HG03025 (cell line): ENCODE data around the gene CIDEC.
"Not testable (repeated sequence)": the region's sequence is repeated elsewhere in the genome, so short reads cannot be mapped to it uniquely, and the experiment has no call there.

Experiments
- ATAC-seq: cut with Tn5 transposase; IDR thresholded peaks from one replicate; pipeline ENCODE4 v1.9.1; 2021; ENCODE audit warnings: mild to moderate bottlenecking, moderate library complexity; ENCODE audit not compliant: unreplicated experiment, low FRiP score

The CIDEC gene

GRCh38 chr3:9851383-9851782 is 28.7 kb downstream of the CIDEC start:
- not testable (repeated sequence) for ATAC-seq

GRCh38 chr3:9848860-9849259 is 31.2 kb downstream of the CIDEC start:
- ATAC-seq = not testable (repeated sequence)

GRCh38 chr3:9847870-9848269 is 32.2 kb downstream of the CIDEC start:
- ATAC-seq = not testable (repeated sequence)

DNA sequence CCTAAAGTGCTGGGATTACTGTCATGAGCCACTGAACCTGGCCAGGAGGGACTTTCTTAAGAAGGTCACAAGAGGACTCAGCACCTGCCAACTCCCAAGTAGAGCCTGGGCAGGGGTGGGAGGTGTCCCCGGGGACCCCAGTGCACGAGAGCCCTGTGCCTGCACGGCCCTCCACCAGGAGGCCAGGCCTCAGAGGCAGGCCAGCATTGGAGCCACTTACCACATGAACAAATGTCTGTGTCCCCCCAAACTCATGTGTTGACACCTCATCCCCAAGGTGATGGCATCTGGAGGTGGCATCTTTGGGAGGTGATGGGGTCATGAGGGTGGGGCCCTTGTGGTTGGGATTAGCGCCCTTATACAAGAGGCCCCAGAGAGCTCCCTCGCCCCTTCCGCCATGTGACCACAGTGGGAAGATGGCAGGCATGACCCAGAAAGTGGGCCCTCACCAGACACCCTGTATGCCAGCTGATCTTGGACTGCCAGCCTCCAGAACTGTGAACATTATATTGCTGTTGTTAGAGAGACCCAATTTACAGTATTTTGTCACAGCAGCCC is 33.0 kb downstream of the CIDEC start:
- ATAC-seq = no peak

DNA sequence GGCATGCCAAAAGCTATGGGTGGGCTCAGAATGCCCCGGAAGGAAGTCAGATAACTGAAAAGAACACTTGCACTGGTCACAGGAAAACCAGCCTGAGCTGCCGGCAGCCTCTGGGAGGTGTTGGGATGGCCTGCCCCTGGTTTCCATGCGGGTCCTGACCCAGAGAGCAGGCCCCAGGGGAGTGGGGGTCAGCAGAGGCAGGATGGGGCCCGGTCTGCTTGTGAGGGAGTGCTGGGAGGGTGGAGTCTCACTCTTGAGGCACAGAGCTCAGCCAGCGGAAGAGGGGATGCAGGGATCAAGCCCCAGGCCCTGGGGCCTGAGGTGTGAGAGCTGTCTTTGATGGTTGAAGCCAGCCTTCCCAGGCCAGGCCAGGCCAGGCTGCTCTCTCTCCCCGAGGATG is 33.8 kb downstream of the CIDEC start:
- ATAC-seq = no peak

DNA sequence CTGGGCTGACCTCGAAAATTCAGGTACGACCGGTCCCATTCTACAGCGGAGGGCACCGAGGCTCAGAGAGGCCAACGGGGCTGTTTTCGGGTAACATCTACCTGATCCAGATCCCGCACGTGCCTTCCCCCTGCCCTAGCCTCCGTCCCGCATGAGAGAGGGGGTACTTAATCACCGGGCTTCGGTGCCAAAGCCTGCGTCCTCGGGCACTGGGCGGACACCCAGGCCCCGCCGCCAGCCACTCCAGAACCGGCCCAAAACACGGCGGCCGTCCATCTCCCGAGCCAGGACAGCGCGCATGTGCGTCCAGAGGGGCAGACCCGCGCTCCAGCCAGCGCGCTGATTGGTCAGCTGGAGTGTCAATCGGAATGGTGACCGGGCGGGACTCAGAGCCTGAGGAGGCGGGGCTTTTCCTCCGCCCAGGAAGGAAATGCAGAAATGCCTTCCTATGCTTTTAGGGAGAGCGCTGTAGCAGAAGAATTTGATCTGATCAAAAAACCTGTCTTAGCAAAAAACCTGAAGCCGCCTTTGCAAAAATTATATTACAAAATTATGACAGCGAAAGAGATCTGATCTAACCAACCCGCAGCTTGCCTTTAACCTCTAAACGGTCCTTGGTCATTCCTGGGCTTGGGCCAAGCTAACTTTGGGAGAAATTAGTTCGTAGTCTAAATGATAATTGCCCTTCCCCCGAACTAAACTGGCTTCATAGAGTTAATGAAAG is 36.2 kb downstream of the CIDEC start, which contains the start of gene RPUSD3:
Gene RPUSD3, minus strand, starts transcription at position 294 of the 724 bp plus-strand sequence. Its CDS starts 18 bp downstream, at position 276.
- ATAC-seq = peak; percentile 91

DNA sequence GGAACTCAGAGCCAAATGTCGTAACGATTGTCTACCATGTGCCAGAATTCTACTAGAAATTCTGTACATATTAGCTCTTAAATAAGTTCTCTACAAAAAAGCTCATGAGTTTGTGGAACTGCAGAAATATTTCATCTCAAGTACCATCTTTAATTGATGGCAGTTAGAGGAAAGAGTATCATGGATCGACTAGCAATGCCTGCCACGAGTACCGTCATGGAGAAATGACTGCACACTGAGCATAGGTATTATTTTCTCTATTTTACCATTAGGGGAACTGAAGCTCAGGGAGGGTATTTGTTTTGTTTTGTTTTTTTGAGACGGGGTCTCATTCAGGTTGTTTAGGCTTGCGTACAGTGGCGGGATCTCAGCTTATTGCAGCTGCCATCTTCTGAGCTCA is 39.0 kb downstream of the CIDEC start:
- no peak for ATAC-seq

DNA sequence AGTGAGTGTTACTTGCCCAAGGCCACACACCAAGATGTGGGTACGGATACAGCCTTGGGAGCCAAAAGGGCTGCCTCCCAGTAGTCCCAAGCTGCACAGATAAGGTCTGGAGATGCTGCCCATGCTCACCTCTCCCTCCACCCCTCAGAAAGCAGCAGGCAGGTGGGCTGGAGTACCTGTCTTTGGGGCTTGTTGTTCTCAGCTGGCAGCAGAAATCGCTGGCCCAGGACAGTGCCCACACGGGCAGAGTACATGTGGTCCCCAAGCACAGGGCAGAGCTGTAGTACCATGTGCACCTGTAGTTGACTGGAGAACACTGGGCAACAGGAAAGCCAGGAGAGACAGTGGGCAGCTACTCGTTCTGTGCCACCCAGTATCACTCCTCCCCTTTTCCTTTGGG is 41.2 kb downstream of the CIDEC start:
- ATAC-seq = no peak

DNA sequence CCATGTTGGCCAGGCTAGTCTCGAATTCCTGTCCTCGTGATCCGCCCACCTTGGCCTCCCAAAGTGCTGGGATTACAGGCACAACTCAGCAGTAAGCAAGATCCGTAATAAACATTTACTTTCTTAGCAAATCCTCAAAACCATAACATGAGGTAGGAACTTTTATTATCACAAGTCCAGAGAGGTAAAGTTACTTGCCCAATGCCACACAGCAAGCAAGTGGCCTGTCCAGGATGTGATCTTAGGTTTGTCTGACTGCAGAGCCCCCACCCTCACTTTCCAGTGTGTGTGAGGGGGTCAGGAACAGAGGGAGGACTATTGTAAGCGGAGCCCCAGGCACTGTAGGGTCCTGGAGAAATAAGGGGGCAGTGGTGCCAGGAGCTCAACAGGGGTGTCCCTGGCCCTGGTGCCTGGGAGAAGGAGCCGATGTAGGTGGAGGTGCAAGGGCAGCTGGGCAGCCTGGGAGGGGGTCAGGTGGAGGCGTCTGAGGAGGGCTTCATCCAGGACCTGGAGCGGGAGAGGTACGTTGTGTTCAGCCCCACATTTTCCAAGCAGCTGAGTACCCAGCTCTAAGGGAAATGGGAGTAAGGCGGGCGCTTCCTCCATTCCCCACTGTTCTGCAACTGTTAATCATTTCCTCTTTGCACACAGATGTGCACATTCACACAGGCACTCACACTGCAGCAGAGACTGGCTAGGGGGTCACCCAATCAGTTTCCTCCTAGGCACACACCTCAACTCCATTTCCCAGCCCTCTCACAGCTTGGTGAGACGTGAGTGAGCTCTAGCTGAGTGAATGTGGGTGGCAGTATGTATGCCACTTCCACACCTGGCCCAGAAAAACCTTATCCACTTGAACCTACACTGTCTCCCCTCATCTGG is 42.1 kb downstream of the CIDEC start:
- ATAC-seq = no peak

DNA sequence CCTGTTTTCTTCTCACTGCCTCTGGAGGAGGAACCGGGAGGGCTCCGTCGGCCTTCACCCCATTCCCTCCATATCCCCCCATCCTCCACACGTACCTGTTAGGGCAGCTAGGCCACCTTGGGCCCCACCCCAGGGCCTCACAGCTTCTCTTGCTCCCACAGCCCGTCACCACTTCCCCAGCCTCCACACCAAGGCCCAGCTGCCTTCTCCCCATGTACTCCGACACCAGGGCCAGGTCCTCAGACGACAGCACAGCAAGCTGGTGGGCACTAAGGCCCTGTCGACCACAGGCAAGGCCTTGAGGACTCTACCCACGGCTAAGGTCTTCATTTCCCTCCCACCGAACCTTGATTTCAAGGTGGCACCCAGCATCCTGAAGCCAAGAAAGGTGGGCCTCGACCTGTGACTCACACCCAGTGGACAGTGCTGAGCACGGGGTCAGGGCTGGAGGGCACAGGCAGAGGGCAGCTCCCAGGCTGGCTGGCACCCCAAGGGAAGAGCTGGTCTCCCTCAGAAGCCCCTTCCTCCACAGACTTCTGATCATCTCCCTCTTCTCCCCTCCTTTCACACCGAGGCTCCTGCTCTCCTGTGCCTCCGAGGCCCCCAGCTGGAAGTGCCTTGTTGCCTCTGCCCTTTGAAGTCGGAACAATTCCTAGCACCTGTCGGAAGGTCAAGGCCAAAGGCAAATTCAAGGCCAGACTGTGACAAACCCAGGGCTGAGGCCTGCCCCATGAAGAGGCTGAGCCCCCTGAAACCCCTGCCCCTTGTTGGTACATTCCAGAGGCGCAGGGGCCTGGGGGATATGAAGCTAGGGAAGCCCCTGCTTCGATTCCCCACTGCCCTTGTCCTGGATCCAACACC is 45.3 kb downstream of the CIDEC start:
- no peak for ATAC-seq

- no peak for ATAC-seq
These were observed 47.0 kb downstream of the CIDEC start for GRCh38 chr3:9833078-9833477.

- no peak for ATAC-seq
These were observed 48.8 kb downstream of the CIDEC start for GRCh38 chr3:9831253-9831652.

GRCh38 chr3:9828801-9829755 is 51.0 kb downstream of the CIDEC start:
- ATAC-seq = no peak

DNA sequence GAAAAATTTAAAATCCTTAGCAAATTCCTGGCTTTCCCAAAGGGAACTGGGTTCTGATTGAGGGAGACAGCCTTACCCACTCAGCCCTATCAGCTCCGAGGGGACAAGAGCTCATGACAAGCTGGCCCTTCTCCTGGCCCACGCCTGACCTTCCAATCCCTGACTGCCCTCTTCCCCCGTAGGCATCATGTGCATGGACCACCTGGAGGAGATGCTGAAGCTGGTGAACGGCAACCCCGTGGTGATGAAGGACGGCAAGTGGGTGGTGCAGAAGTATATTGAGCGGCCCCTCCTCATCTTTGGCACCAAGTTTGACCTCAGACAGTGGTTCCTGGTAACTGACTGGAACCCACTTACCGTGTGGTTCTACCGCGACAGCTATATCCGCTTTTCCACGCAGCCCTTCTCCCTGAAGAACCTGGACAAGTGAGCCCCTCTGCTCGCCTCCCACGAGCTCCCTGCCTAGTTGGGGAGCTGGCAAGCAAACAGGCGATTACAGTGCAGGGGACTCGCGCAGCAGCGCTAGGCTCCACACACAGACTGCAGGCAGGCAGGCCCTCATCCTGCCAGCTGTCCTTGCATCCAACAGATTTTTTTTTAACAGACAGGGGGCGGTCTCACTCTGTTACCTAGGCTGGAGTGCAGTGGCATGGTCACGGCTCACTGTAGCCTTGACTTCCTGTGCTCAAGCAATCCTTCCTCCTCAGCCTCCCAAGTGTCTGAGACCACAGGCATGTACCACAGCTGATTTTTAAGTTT is 53.1 kb downstream of the CIDEC start:
- ATAC-seq = no peak

- no peak for ATAC-seq
These were observed 54.5 kb downstream of the CIDEC start for GRCh38 chr3:9825451-9826040.

- ATAC-seq = no peak
These were observed 59.1 kb downstream of the CIDEC start for GRCh38 chr3:9820946-9821345.

DNA sequence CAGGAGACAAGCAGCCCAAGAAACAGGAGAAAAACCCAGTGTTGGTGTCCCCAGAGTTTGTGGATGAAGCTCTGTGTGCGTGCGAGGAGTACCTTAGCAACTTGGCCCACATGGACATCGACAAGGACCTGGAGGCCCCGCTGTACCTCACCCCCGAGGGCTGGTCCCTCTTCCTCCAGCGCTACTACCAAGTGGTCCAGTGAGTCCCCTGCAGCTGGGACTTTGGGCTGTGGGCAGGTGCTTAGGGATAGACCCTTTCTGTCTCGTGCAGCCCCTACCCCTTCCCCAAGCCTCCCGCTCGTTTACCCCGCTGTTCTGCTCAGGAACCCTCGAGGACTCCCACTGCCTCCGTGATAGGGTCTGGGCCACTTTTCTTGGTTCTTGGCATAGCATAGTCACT is 59.5 kb downstream of the CIDEC start:
- ATAC-seq = no peak

DNA sequence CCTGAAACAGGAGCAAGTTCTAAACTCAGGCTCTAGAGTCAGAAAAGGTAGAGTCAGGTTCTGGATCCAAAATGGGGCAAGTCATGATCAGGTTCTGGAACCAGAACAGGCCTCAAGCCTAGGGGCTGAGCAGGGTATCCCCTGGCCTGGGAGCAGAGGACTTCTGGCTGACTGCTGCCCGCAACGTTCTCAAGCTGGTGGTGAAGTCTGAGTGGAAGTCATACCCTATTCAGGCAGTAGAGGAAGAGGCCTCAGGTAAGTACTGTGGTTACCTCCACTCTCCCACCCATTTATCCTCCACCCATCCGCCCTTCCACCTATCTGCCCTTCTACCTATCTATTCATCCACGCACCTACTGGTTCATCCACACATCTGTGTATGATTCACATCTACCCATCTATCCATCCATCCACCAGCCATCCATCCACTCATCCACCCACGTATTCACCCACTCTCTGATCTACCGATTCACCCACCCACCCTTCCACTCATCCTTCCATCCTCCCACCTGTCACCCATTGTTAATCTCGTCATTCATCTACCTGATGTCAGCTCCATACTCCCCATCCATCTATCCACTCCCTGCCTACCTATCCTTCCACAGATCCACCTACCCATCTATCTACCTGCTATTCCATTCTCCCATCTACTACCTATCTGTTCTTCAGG is 61.3 kb downstream of the CIDEC start:
- no peak for ATAC-seq
